Memory B cell (primary cell): ENCODE results near the gene MRPL39.

Experiments
- ATAC-seq: fragments of 150-1000 bp; cut with Tn5 transposase; 2 replicates; pipeline ENCODE4 v1.10.0; 2021; ENCODE audit warnings: low read depth, mild to moderate bottlenecking, moderate library complexity
- DNase-seq, 2 donors: peaks; one replicate each; pipeline ENCODE4 v3.0.0; 2022; ENCODE audit warnings: low spot score in 2 of 2
- H3K27ac Mint-ChIP-seq: one replicate; pipeline ENCODE4 v1.8.0; 2022; ENCODE audit warnings: mild to moderate bottlenecking, moderate library complexity, mixed read lengths
- H3K27me3 Mint-ChIP-seq: one replicate; pipeline ENCODE4 v1.8.0; 2022; ENCODE audit warnings: mixed read lengths
- H3K36me3 Mint-ChIP-seq: one replicate; pipeline ENCODE4 v1.8.0; 2022; ENCODE audit warnings: mild to moderate bottlenecking, mixed read lengths
- H3K4me1 Mint-ChIP-seq: one replicate; pipeline ENCODE4 v1.8.0; 2022; ENCODE audit warnings: mixed read lengths
- H3K4me3 Mint-ChIP-seq: one replicate; pipeline ENCODE4 v1.8.0; 2022; ENCODE audit warnings: mild to moderate bottlenecking, moderate library complexity, mixed read lengths
- H3K9me3 Mint-ChIP-seq: one replicate; pipeline ENCODE4 v1.8.0; 2022; ENCODE audit warnings: mixed read lengths

MRPL39 gene

GRCh38 chr21:25557180-25557579, 50.1 kb downstream of the MRPL39 start:
- no peak overlapping the region for H3K4me3 Mint-ChIP-seq
- H3K36me3 Mint-ChIP-seq = no peaks in the 10 kb centered on the region
- H3K4me1 Mint-ChIP-seq = peaks cover 5% of the 10 kb centered on the region
- DNase-seq (no peak), ATAC-seq (no peak)
- H3K27me3 Mint-ChIP-seq = no peaks in the 10 kb centered on the region
- no peak overlapping the region for H3K27ac Mint-ChIP-seq
- peaks cover 1% of the 10 kb centered on the region for H3K9me3 Mint-ChIP-seq

- H3K27ac Mint-ChIP-seq = no peak overlapping the region
- no peak overlapping the region for H3K4me3 Mint-ChIP-seq
- no peak for DNase-seq
- H3K36me3 Mint-ChIP-seq = no peaks in the 10 kb centered on the region
- ATAC-seq = no peak
- peaks cover 1% of the 10 kb centered on the region for H3K9me3 Mint-ChIP-seq
- peaks cover 5% of the 10 kb centered on the region for H3K4me1 Mint-ChIP-seq
- no peaks in the 10 kb centered on the region for H3K27me3 Mint-ChIP-seq
Measured at GRCh38 chr21:25556091-25556490, 51.2 kb downstream of the MRPL39 start.

- Mint-ChIP-seq H3K4me3 (no peak overlapping the region), H3K27ac (no peak overlapping the region), H3K27me3 (no peaks in the 10 kb centered on the region), H3K9me3 (peaks cover 1% of the 10 kb centered on the region), H3K36me3 (no peaks in the 10 kb centered on the region), H3K4me1 (peaks cover 6% of the 10 kb centered on the region)
- ATAC-seq = no peak
- no peak for DNase-seq
Measured at GRCh38 chr21:25555492-25555891, 51.8 kb downstream of the MRPL39 start.

GRCh38 chr21:25552856-25553255, 54.4 kb downstream of the MRPL39 start:
- DNase-seq (no peak), ATAC-seq (no peak)
- no peaks in the 10 kb centered on the region for H3K36me3 Mint-ChIP-seq
- peaks cover 1% of the 10 kb centered on the region for H3K9me3 Mint-ChIP-seq
- H3K4me3 Mint-ChIP-seq = no peak overlapping the region
- H3K4me1 Mint-ChIP-seq = peaks cover 7% of the 10 kb centered on the region
- H3K27me3 Mint-ChIP-seq = no peaks in the 10 kb centered on the region
- no peak overlapping the region for H3K27ac Mint-ChIP-seq

GRCh38 chr21:25551569-25551968, 55.7 kb downstream of the MRPL39 start:
- Mint-ChIP-seq H3K27me3 (no peaks in the 10 kb centered on the region), H3K9me3 (peaks cover 1% of the 10 kb centered on the region), H3K27ac (no peak overlapping the region), H3K4me3 (no peak overlapping the region), H3K36me3 (no peaks in the 10 kb centered on the region), H3K4me1 (peaks cover 7% of the 10 kb centered on the region)
- DNase-seq (no peak), ATAC-seq (no peak)

- Mint-ChIP-seq H3K27ac (no peak overlapping the region), H3K4me1 (peaks cover 7% of the 10 kb centered on the region), H3K36me3 (no peaks in the 10 kb centered on the region), H3K4me3 (peak overlapping the region; percentile 59), H3K27me3 (no peaks in the 10 kb centered on the region), H3K9me3 (peaks cover 1% of the 10 kb centered on the region)
- ATAC-seq (no peak), DNase-seq (no peak)
Measured at GRCh38 chr21:25550352-25551120, 56.7 kb downstream of the MRPL39 start.

GRCh38 chr21:25541042-25541441, 66.2 kb downstream of the MRPL39 start:
- H3K36me3 Mint-ChIP-seq = peaks cover 7% of the 10 kb centered on the region
- no peak for ATAC-seq
- no peak overlapping the region for H3K27ac Mint-ChIP-seq
- no peaks in the 10 kb centered on the region for H3K27me3 Mint-ChIP-seq
- no peak overlapping the region for H3K4me3 Mint-ChIP-seq
- DNase-seq = no peak
- peaks cover 17% of the 10 kb centered on the region for H3K9me3 Mint-ChIP-seq
- H3K4me1 Mint-ChIP-seq = no peaks in the 10 kb centered on the region

- no peak for ATAC-seq
- Mint-ChIP-seq H3K27ac (no peak overlapping the region), H3K4me3 (no peak overlapping the region), H3K27me3 (no peaks in the 10 kb centered on the region), H3K9me3 (peaks cover 17% of the 10 kb centered on the region), H3K36me3 (peaks cover 7% of the 10 kb centered on the region), H3K4me1 (no peaks in the 10 kb centered on the region)
- DNase-seq = no peak
Measured at GRCh38 chr21:25539606-25540005, 67.7 kb downstream of the MRPL39 start.

- Mint-ChIP-seq H3K36me3 (peaks cover 7% of the 10 kb centered on the region), H3K9me3 (peaks cover 17% of the 10 kb centered on the region), H3K27me3 (no peaks in the 10 kb centered on the region), H3K27ac (no peak overlapping the region), H3K4me1 (no peaks in the 10 kb centered on the region), H3K4me3 (no peak overlapping the region)
- ATAC-seq = no peak
- no peak for DNase-seq
Measured at GRCh38 chr21:25537174-25537573, 70.1 kb downstream of the MRPL39 start.

GRCh38 chr21:25536752-25537151, 70.5 kb downstream of the MRPL39 start:
- DNase-seq (no peak), ATAC-seq (peak; percentile 26)
- H3K27me3 Mint-ChIP-seq = no peaks in the 10 kb centered on the region
- H3K36me3 Mint-ChIP-seq = peaks cover 7% of the 10 kb centered on the region
- no peak overlapping the region for H3K27ac Mint-ChIP-seq
- no peaks in the 10 kb centered on the region for H3K4me1 Mint-ChIP-seq
- peaks cover 17% of the 10 kb centered on the region for H3K9me3 Mint-ChIP-seq
- H3K4me3 Mint-ChIP-seq = no peak overlapping the region

GRCh38 chr21:25535849-25536248, 71.4 kb downstream of the MRPL39 start:
- Mint-ChIP-seq H3K4me1 (no peaks in the 10 kb centered on the region), H3K27ac (no peak overlapping the region), H3K9me3 (peaks cover 17% of the 10 kb centered on the region), H3K4me3 (no peak overlapping the region), H3K27me3 (no peaks in the 10 kb centered on the region), H3K36me3 (peaks cover 7% of the 10 kb centered on the region)
- ATAC-seq (no peak), DNase-seq (no peak)
